ENCODE data around the gene STK25.

GRCh38 chr2:241469746-241470145, 38.6 kb downstream of the STK25 start:
- TF ChIP-seq EGR1 (IDR thresholded peaks at IDR 0.05; ENCODE audit: borderline replicate concordance in 1 of 2, low read depth in 2 of 2, low read length in 2 of 2) (no peak), EP300 (IDR thresholded peaks at IDR 0.05; ENCODE audit: borderline replicate concordance in 1 of 2, control insufficient read depth in 1 of 2, low read depth in 2 of 2, low read length in 2 of 2) (no peak)
